Transverse colon (tissue), 4 donors: ENCODE results near the gene SAV1.

Experiments used
- CTCF ChIP-seq, 5 experiments: fragments of 200-600 bp in 3 of 5; fragments of 450-650 bp in 2 of 5; sonication (generic) in 3 of 5; IDR thresholded peaks; 1 replicate in 2 of 5; 2 replicates in 3 of 5; pipeline ENCODE4 v1.5.1; 2016 to 2017; ENCODE audit warnings: antibody characterized with exemption in 5 of 5, inconsistent platforms in 3 of 5, mild to moderate bottlenecking in 2 of 5, moderate library complexity in 1 of 5
- EP300 ChIP-seq: sonication (generic); formaldehyde crosslinking; IDR thresholded peaks from one replicate; pipeline ENCODE4 v1.6.1; 2017; ENCODE audit warnings: antibody characterized with exemption, low read depth
- POLR2A ChIP-seq: fragments of 450-650 bp; IDR thresholded peaks from one replicate; pipeline ENCODE4 v1.6.1; 2016; ENCODE audit warnings: antibody characterized with exemption, mild to moderate bottlenecking, moderate library complexity
- POLR2AphosphoS5 ChIP-seq, 3 donors: sonication (generic); formaldehyde crosslinking; IDR thresholded peaks; one replicate each; pipeline ENCODE4 v1.6.1; 2016; ENCODE audit warnings: antibody characterized with exemption in 3 of 3

- TF ChIP-seq POLR2AphosphoS5 (IDR thresholded peaks at IDR 0.05), result no peak
- no peak for TF ChIP-seq CTCF (IDR thresholded peaks at IDR 0.05)
- no peak for TF ChIP-seq POLR2A
- TF ChIP-seq EP300, result no peak
These were observed 60.3 kb downstream of the SAV1 start for GRCh38 chr14:50607761-50608160.
